ES-I3 (cell line): Measurements from ENCODE around the gene TMEM245.

Experiments
- H3K36me3 ChIP-seq: 2 replicates; pipeline ENCODE4 v1.6.1; 2013; ENCODE audit warnings: mild to moderate bottlenecking, low read length, control low read depth, moderate library complexity; ENCODE audit not compliant: insufficient read depth
- H3K4me1 ChIP-seq: 2 replicates; pipeline ENCODE4 v1.6.1; 2013; ENCODE audit warnings: mild to moderate bottlenecking, control low read depth, low read length; ENCODE audit not compliant: insufficient read depth
- H3K9ac ChIP-seq: 2 replicates; pipeline ENCODE4 v1.6.1; 2013; ENCODE audit warnings: low read depth, mild to moderate bottlenecking, low read length, moderate library complexity
- H3K9me3 ChIP-seq: 2 replicates; pipeline ENCODE4 v1.6.1; 2013; ENCODE audit warnings: mild to moderate bottlenecking, low read length, moderate library complexity; ENCODE audit not compliant: control insufficient read depth, insufficient read depth

The TMEM245 gene

GRCh38 chr9:109026306-109026705 is 93.4 kb downstream of the TMEM245 start:
- H3K9me3 ChIP-seq = no peaks in the 10 kb centered on the region
- no peaks in the 10 kb centered on the region for H3K36me3 ChIP-seq
- H3K4me1 ChIP-seq = no peaks in the 10 kb centered on the region; the same call in 1 of the 2 replicates
- no peak overlapping the region for H3K9ac ChIP-seq

DNA sequence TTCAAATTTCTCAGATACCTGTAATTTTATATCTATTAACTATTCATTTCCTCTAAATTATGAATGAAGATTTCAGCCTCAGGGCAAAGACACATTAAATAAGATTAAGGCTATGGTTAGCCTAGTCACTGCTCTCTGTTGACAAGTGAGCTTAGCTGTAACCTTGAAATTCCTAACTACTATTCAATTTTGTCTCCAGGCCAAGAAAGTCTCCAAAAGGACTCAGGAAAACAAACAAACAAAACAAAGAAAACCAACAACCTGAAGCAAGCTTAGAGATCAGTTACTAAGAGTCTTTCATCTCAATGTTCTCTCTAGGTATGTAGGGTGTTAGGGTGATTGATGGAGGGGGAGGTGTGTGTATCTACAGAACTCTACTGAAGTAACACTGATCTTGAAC is 96.9 kb downstream of the TMEM245 start:
- H3K9me3 ChIP-seq = no peaks in the 10 kb centered on the region
- H3K36me3 ChIP-seq = no peaks in the 10 kb centered on the region
- no peak overlapping the region for H3K9ac ChIP-seq
- no peaks in the 10 kb centered on the region; the same call in 1 of the 2 replicates for H3K4me1 ChIP-seq

DNA sequence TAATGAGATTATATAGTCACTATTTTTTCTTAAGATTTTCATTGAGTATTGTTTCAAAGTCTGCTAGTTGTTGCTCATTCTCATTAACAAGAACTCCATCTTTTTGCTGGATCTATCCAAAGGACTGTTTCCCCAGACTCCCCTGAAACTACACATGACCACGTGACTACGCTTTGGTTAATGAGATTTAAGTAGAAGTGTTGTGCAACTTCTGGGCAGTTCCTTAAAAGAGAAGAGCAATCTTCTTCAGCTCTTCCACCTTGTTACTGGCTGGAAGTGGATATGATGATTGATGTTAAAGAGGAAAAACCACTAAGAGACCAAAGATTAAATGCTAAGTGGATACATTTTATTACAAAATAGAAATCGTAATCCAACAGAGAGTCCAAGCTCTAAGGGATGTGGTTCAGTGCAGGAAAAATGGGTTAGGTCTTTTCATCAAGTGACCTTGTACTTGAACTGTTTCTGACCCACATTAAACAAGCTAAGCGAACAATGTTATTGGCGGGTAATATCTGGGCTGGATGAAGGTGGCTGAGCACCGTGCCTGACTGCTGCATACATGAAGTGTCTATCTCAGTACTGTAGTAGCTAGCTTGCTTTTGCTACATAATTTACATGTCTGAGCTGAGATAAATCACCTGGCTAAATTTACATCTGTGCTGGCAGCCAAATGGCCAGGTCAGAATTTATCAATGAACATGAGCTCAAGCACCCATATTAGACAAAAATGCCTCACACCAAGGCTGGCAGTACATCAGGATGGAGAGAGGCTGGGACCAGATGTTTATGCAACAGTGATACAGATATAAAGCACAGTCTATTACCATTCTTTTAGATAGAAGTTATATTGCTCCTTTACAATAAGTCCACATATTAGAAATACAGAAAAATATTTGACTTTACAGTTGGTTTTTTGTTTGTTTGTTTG is 98.9 kb downstream of the TMEM245 start:
- Histone ChIP-seq H3K9ac (no peak overlapping the region), H3K4me1 (no peaks in the 10 kb centered on the region; the same call in 1 of the 2 replicates), H3K9me3 (no peaks in the 10 kb centered on the region), H3K36me3 (no peaks in the 10 kb centered on the region)

DNA sequence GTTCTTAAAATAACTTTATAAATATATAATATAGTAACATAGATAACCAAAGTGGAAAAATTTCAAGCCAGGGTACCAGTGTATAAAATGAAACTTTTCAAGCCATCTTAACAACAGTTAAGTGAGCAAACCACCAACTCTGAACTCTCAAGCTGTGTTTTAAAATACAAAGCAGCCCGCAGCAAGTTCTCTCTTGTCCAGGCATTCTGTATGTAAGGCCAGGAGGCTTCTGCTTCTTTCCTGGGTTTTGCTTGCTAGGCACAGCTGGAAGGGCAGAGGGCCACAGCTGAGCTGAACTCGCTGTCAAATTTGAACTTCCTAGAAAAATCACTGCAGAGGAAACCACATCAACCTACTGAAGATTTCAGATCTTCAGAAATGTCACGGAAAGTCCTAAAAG is 99.6 kb downstream of the TMEM245 start:
- Histone ChIP-seq H3K9ac (no peak overlapping the region), H3K9me3 (no peaks in the 10 kb centered on the region), H3K36me3 (no peaks in the 10 kb centered on the region), H3K4me1 (no peaks in the 10 kb centered on the region; the same call in 1 of the 2 replicates)

DNA sequence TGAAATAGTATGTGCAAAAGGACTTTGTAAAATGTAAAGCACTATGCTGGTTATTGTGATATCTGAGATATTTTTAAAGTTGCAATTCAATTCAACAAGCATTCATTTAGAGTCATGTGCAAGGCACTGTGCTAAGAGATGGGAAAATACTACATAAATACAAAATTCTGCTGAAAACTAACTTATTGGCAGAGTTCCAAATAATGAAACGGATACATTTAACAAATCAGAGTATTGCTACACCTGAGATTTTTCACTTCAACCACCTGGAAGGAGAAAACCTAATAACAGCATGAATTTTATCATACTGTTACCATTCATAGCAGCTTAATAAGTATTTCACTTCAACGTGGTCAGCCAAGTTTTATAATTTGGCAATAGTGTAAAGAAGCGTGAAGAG is 100.3 kb downstream of the TMEM245 start:
- Histone ChIP-seq H3K36me3 (no peaks in the 10 kb centered on the region), H3K4me1 (peaks cover 2% of the 10 kb centered on the region; the same call in 1 of the 2 replicates), H3K9ac (no peak overlapping the region), H3K9me3 (no peaks in the 10 kb centered on the region)

GRCh38 chr9:109017493-109017892 is 102.3 kb downstream of the TMEM245 start:
- no peak overlapping the region for H3K9ac ChIP-seq

DNA sequence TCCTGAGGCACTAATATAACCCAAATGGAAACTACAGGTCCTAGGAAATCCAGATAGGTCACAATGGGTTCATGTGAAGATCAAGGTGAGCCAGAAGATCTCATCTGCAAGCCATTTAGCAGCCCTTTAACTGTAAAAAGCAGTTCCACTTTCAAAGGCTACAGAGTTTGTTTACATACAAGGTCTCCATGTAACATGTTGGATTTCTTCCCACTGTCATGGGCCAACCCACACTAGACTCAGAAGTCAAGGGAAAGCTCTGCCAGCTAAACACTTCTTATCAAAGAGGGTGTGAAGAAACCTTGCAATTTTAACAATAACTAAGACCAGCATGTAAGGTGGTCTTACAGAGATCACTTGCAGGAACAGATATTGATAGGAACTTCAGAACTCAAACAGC is 102.7 kb downstream of the TMEM245 start:
- H3K4me1 ChIP-seq = peaks cover 9% of the 10 kb centered on the region
- H3K36me3 ChIP-seq = no peaks in the 10 kb centered on the region
- no peak overlapping the region for H3K9ac ChIP-seq

More at GRCh38 chr9:109017493-109017892, 102.3 kb downstream of the TMEM245 start:
- Histone ChIP-seq H3K9me3 (no peaks in the 10 kb centered on the region), H3K4me1 (peaks cover 9% of the 10 kb centered on the region), H3K36me3 (no peaks in the 10 kb centered on the region)

DNA sequence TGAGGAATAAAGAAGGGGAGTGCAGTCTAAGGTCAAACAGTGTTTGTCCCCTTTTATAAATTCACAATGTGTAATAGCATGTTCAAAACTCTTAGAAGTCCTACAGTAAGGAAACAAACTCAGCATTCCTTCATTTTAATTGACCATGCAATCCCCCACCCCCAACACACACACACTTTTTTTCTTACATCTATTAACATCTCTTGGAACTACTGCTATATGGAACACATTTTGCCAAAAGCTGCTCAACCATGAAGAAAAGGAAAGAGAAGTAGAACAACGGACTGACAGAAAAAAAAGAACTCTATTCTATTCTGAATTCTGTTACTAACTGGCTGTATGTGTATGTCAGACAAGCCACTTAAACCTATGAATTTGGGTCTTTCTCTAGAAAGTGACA is 103.6 kb downstream of the TMEM245 start:
- Histone ChIP-seq H3K9me3 (no peaks in the 10 kb centered on the region), H3K36me3 (no peaks in the 10 kb centered on the region), H3K9ac (no peak overlapping the region), H3K4me1 (peaks cover 17% of the 10 kb centered on the region)

More for the DNA sequence above, 102.7 kb downstream of the TMEM245 start:
- no peaks in the 10 kb centered on the region for H3K9me3 ChIP-seq

DNA sequence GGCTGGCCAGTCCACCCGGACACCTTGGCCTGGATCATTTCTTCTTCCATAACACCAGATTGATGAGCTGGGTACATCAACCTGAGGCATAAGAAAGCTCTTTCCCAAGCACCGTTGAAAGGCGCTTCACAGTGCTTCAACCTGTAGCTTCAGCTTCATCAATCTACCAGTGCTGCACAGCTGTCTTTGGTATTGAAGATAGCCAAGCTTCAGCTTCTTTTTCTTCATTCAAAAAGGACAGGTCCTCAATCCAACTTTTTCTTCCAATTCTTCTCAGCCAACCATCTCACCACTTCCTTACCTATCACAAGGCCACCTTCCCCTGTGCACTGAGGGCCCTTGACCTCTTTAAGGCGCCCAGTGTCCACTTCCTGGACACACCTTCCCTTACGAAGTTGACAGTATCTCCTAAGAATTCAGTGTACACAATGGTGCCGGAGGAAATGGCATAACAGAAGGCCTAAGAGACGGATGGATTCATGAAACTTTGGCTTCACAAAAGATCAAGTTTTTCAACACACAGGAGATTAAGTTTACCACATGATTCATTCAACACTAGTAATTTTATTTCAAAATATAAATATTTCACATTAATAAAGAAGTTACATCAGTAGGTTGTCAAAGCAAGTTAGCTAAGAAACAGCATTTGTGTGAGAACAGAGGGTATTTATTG is 105.0 kb downstream of the TMEM245 start:
- Histone ChIP-seq H3K36me3 (no peaks in the 10 kb centered on the region), H3K4me1 (peaks cover 17% of the 10 kb centered on the region), H3K9ac (no peak overlapping the region), H3K9me3 (no peaks in the 10 kb centered on the region)

GRCh38 chr9:109013679-109014607 is 105.8 kb downstream of the TMEM245 start:
- Histone ChIP-seq H3K4me1 (peaks cover 17% of the 10 kb centered on the region), H3K9ac (peak overlapping the region; percentile 60; the same call in 1 of the 2 replicates), H3K9me3 (no peaks in the 10 kb centered on the region), H3K36me3 (no peaks in the 10 kb centered on the region)

GRCh38 chr9:109012876-109013678 is 106.7 kb downstream of the TMEM245 start, which contains the start of gene CTNNAL1:
CTNNAL1 (minus strand) TSS chr9:109013499; CDS start chr9:109013442, 57 bp downstream.
- Histone ChIP-seq H3K36me3 (no peaks in the 10 kb centered on the region), H3K9ac (peak within 1 kb of the TSS; percentile 68), H3K9me3 (no peaks in the 10 kb centered on the region), H3K4me1 (peaks cover 17% of the 10 kb centered on the region)

- H3K36me3 ChIP-seq = no peaks in the 10 kb centered on the region
- no peaks in the 10 kb centered on the region for H3K9me3 ChIP-seq
- peaks cover 17% of the 10 kb centered on the region for H3K4me1 ChIP-seq
- H3K9ac ChIP-seq = peak overlapping the region; percentile 68
Measured at GRCh38 chr9:109012009-109012875, 107.5 kb downstream of the TMEM245 start.
